Mammary epithelial cell (primary cell): Measurements from ENCODE around the gene TANK.

ENCODE experiments used
- CTCF ChIP-seq, 2 donors: IDR thresholded peaks in 1 of 2; conservative IDR thresholded peaks in 1 of 2; 2 replicates each; pipeline ENCODE4 v1.5.1; 2011 to 2012; ENCODE audit warnings: inconsistent platforms in 2 of 2, low read length in 2 of 2, mild to moderate bottlenecking in 2 of 2, control low read depth in 1 of 2, low read depth in 1 of 2; ENCODE audit not compliant: insufficient read depth in 1 of 2; ENCODE audit errors: extremely low read depth in 1 of 2
- EZH2 ChIP-seq: IDR thresholded peaks from 2 replicates; pipeline ENCODE4 v1.6.1; 2012; ENCODE audit warnings: low read length, inconsistent platforms, borderline replicate concordance

- no peak for TF ChIP-seq CTCF (conservative IDR thresholded peaks at IDR 0.05 in 1 of 2, IDR thresholded peaks at IDR 0.05 in 1 of 2; ENCODE audit: extremely low read depth in 1 of 2, insufficient read depth in 1 of 2, low read depth in 1 of 2, low read length in 2 of 2)
- TF ChIP-seq EZH2, result no peak
Observed at GRCh38 chr2:161159456-161160225, 587 bp upstream of the TANK start.
